ENCODE data around the gene KSR2. TPM values are rescaled to one million over a fixed set of nuclear protein-coding genes. Genes with fewer than 3 reads are reported as not detected.

KSR2 gene
- total RNA-seq, 4 donors from 2014 or later, result under 0.01 to 0.08 (median under 0.01) TPM; not detected in 1

- no peak for ATAC-seq
- 71 to 89% methylated on average over 4 to 5 of the region's 5 CpGs for WGBS, 2 donors (ENCODE audit: low coverage in 1 of 2)
These were observed 12.5 kb upstream of the KSR2 start for GRCh38 chr12:117981267-117981666.

DNA sequence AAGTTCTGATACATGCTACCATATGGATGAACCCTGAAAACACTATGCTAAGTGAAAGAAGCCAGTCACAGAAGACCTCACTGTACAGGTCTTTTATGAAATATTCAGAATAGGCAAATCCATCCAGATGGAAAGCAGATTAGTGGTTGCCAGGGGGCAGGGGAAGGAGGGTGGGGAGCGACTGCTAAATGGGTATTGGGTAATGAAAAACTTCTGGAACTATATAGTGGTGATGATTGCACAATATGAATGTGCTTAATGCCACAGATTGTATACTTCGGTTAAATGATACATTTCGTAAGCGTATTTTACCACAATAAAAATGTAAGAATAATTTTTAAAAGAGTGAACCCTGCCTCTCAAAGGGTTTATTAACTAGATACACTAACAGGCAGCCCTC is 11.8 kb upstream of the KSR2 start:
- no peak for ATAC-seq
- no peaks in the 10 kb centered on the region for H3K36me3 ChIP-seq
- H3K27ac ChIP-seq, result no peak overlapping the region
- H3K9me3 ChIP-seq, result no peaks in the 10 kb centered on the region
- WGBS, 2 donors (ENCODE audit: low coverage in 1 of 2), result 79 to 91% methylated on average over 3 to 4 of the region's 4 CpGs
- no peak overlapping the region for H3K4me3 ChIP-seq
- peaks cover 25% of the 10 kb centered on the region for H3K27me3 ChIP-seq
- no peaks in the 10 kb centered on the region for H3K4me1 ChIP-seq
- TF ChIP-seq POLR2A (IDR thresholded peaks at IDR 0.05) (no peak), POLR2AphosphoS5 (IDR thresholded peaks at IDR 0.05) (no peak), EP300 (IDR thresholded peaks at IDR 0.05) (no peak)

More at GRCh38 chr12:117981267-117981666, 12.5 kb upstream of the KSR2 start:
- Histone ChIP-seq H3K4me3 (no peak overlapping the region), H3K4me1 (no peaks in the 10 kb centered on the region), H3K27me3 (peaks cover 29% of the 10 kb centered on the region), H3K9me3 (no peaks in the 10 kb centered on the region), H3K36me3 (no peaks in the 10 kb centered on the region), H3K27ac (no peak overlapping the region)
- TF ChIP-seq POLR2A (IDR thresholded peaks at IDR 0.05) (no peak), EP300 (IDR thresholded peaks at IDR 0.05) (no peak)
- TF ChIP-seq, protein P1, sequence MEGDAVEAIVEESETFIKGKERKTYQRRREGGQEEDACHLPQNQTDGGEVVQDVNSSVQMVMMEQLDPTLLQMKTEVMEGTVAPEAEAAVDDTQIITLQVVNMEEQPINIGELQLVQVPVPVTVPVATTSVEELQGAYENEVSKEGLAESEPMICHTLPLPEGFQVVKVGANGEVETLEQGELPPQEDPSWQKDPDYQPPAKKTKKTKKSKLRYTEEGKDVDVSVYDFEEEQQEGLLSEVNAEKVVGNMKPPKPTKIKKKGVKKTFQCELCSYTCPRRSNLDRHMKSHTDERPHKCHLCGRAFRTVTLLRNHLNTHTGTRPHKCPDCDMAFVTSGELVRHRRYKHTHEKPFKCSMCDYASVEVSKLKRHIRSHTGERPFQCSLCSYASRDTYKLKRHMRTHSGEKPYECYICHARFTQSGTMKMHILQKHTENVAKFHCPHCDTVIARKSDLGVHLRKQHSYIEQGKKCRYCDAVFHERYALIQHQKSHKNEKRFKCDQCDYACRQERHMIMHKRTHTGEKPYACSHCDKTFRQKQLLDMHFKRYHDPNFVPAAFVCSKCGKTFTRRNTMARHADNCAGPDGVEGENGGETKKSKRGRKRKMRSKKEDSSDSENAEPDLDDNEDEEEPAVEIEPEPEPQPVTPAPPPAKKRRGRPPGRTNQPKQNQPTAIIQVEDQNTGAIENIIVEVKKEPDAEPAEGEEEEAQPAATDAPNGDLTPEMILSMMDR (IDR thresholded peaks at IDR 0.05), result no peak

- Histone ChIP-seq H3K36me3 (no peaks in the 10 kb centered on the region), H3K4me3 (no peak overlapping the region), H3K4me1 (no peaks in the 10 kb centered on the region), H3K27ac (no peak overlapping the region), H3K9me3 (peaks cover 0 to 7% (median 0%) of the 10 kb centered on the region in 3 donors), H3K27me3 (peaks cover 37% of the 10 kb centered on the region)
- WGBS, 2 donors (ENCODE audit: low coverage in 1 of 2), result 90 to 100% methylated on average over 1 of the region's 1 CpG
- no peak for ATAC-seq
- TF ChIP-seq, protein P1 (IDR thresholded peaks at IDR 0.05), result no peak
- TF ChIP-seq POLR2A (IDR thresholded peaks at IDR 0.05) (no peak), EP300 (IDR thresholded peaks at IDR 0.05) (no peak), POLR2AphosphoS5 (IDR thresholded peaks at IDR 0.05) (no peak)
These were observed 8.6 kb upstream of the KSR2 start for GRCh38 chr12:117977373-117977772.

DNA sequence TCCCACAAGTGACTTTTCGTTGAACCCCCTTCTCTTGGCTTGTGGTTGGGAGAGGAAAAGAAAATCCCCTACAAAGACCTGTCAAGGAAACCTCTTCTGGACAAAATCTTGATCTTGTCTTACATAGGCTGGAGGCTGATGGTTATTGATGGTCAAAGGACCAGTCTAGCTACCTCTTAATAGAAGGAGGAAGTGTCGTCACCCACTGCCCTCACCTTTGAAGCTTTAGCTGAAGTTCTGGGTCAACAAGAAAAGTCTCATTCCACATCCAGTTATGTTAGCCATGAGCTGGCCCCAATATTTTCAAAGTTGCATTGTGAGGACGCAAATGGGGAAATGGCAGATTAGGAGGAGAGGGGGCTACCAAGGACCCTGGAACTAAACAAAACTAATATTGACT is 6.2 kb upstream of the KSR2 start:
- Histone ChIP-seq H3K9me3 (peaks cover 0 to 31% (median 0%) of the 10 kb centered on the region in 3 donors), H3K4me3 (no peak overlapping the region), H3K27me3 (peaks cover 47% of the 10 kb centered on the region), H3K36me3 (no peaks in the 10 kb centered on the region), H3K4me1 (no peaks in the 10 kb centered on the region), H3K27ac (no peak overlapping the region)
- no peak for ATAC-seq
- TF ChIP-seq POLR2AphosphoS5 (IDR thresholded peaks at IDR 0.05), result no peak
- TF ChIP-seq POLR2A (IDR thresholded peaks at IDR 0.05), result no peak
- no peak for TF ChIP-seq EP300 (IDR thresholded peaks at IDR 0.05)
- TF ChIP-seq, protein P1 (IDR thresholded peaks at IDR 0.05), result no peak
- 86% methylated on average over 3 of the region's 3 CpGs; no CpG with 5 or more reads in 1 of the 2 donors for WGBS, 2 donors (ENCODE audit: low coverage in 1 of 2)

DNA sequence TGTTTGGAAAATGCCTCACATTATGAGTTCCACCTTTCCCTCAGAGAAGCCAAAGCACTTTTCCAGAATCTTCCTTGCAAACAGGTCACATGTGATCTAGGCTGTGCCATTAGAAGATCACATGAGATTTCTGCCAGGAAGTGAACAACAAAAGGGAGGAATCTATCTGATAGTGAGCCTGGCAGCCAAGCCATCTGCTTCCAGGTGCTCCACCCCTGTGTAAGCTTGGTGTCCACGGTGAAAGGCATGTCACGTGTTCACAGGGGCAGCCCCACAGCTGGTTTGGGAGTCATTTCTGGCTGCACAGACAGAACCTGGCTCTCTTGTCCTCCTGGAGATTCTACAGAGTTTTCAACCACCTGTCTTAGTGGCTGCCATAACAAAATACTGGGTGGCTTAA is 3.5 kb upstream of the KSR2 start:
- Histone ChIP-seq H3K27ac (no peak overlapping the region), H3K36me3 (no peaks in the 10 kb centered on the region), H3K4me1 (peaks cover 0 to 10% (median 0%) of the 10 kb centered on the region in 3 donors), H3K4me3 (no peak overlapping the region), H3K27me3 (peaks cover 75% of the 10 kb centered on the region), H3K9me3 (peaks cover 0 to 31% (median 0%) of the 10 kb centered on the region in 3 donors)
- TF ChIP-seq EP300 (IDR thresholded peaks at IDR 0.05), result no peak
- no peak for TF ChIP-seq POLR2AphosphoS5 (IDR thresholded peaks at IDR 0.05)
- TF ChIP-seq, protein P1 (IDR thresholded peaks at IDR 0.05), result no peak
- no peak for TF ChIP-seq POLR2A (IDR thresholded peaks at IDR 0.05)
- 43% methylated on average over 2 of the region's 2 CpGs; no CpG with 5 or more reads in 1 of the 2 donors for WGBS, 2 donors (ENCODE audit: low coverage in 1 of 2)
- no peak for ATAC-seq
